ENCODE measurements around the gene C1orf141. TPM values are rescaled to one million over a fixed set of nuclear protein-coding genes. Genes with fewer than 3 reads are reported as not detected.

C1orf141 gene
- total RNA-seq, 4 donors from 2014 or later: not detected

Small RNA genes lying within 50 kb of the gene (small RNA-seq; reads per million reads assigned to genes)
- 0 reads per million in 4 donors for gene RF00322

Other genes with a start within 250 kb of the C1orf141 start
- 10 to 100 TPM in 2 of 4 donors, 1 to 10 TPM in 2; 6.2 to 26.5 (median 16.8) TPM for gene DNAI4, start 210.1 kb downstream of the C1orf141 start, total RNA-seq
- 10 to 100 TPM; 32.6 to 85.7 (median 65.2) TPM for gene MIER1, start 210.0 kb downstream of the C1orf141 start, total RNA-seq
- gene SLC35D1, start 80.8 kb downstream of the C1orf141 start, total RNA-seq: 10 to 100 TPM in 3 of 4 donors, 1 to 10 TPM in 1; 10.0 to 68.6 (median 51.9) TPM
- gene IL23R, start 31.5 kb upstream of the C1orf141 start, total RNA-seq: 1 to 10 TPM in 2 of 4 donors, not detected in 2; 2.0 to 4.3 TPM
- gene IL12RB2, start 172.9 kb upstream of the C1orf141 start, total RNA-seq: 1 to 10 TPM in 2 of 4 donors, not detected in 2; 1.2 to 3.3 TPM

All from transverse colon (tissue), 4 donors.